CMK (cell line): ENCODE data around the gene RABAC1.

Experiments used
- DNase-seq: peaks from one replicate; pipeline ENCODE4 v3.0.0-alpha.2; 2010; ENCODE audit warnings: low read depth

Gene RABAC1

DNA sequence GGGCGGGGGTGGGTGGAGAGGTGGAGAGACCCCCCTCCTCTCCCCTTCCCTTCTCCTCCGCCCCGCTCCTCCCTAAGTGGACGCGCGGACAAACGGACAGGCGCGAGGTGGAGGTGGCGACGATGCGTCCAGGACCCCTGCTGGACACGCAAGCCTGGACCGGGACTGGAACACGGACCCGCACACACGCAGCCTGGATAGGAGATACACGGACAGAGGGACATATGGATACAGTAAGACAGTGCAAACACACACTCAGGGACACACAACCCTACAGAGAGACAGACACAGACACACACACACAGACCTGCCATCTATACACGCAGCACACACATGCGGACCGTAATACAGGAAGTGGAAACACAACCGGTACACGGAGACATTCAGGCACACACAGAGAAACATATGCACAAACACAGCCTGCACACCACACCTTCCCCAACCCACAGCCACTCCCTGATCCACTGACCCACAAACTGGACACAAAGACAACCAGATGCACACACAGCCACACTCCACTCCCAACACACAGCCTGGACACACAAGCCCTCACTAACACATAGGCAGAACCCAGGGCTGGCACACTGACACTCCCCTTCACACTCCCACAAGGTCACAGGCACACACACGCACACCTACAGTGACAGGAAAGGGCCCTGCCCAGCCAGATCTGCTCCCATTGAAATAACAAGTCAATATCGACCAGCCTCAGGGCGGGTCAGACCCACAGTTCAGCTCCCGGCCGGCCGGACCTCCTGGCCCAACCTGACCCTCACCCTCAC is 30.2 kb downstream of the RABAC1 start:
- no peak for DNase-seq

- DNase-seq: no peak
Observed at GRCh38 chr19:41928221-41928683, 30.9 kb downstream of the RABAC1 start, which contains the start of gene ERFL. ERFL (minus strand) TSS chr19:41928449; CDS start chr19:41912919, 15,530 bp downstream.

- no peak for DNase-seq
Observed at GRCh38 chr19:41927497-41928192, 31.5 kb downstream of the RABAC1 start.

DNA sequence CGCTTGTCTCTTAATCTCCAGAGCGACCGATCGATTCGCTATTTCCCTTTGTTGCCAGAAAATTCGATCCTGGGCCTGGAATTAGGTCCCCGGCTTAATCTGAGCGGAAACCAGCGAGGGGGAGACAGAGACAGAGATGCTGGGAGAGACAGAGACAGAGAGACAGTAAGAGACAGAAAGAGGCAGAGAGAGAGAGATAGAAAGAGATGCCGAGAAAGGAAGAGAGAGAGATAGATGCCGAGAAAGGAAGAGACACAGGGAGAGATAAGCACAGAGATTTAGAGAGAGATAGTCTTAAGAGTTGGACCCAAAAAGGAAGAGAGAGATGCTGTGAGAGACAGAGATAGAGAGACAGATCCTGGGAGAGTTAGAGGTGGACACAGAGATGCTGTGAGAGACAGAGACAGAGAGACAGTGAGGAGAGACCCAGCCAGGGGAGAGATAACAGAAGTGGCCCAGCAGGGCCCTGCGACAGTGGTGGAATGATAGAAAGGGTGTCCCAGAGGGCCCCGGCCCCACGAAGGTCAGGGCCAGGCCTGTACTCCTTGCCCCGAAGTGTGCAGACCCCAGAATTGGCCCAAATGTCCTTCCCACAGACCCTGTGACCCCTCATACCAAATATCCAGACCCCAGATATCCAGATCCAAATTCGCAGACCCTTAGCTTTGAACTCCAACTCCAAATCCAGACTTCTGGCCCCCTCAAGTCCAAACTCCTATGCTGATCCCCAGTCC is 32.2 kb downstream of the RABAC1 start:
- DNase-seq: no peak

GRCh38 chr19:41926028-41926762 is 32.9 kb downstream of the RABAC1 start:
- no peak for DNase-seq

DNA sequence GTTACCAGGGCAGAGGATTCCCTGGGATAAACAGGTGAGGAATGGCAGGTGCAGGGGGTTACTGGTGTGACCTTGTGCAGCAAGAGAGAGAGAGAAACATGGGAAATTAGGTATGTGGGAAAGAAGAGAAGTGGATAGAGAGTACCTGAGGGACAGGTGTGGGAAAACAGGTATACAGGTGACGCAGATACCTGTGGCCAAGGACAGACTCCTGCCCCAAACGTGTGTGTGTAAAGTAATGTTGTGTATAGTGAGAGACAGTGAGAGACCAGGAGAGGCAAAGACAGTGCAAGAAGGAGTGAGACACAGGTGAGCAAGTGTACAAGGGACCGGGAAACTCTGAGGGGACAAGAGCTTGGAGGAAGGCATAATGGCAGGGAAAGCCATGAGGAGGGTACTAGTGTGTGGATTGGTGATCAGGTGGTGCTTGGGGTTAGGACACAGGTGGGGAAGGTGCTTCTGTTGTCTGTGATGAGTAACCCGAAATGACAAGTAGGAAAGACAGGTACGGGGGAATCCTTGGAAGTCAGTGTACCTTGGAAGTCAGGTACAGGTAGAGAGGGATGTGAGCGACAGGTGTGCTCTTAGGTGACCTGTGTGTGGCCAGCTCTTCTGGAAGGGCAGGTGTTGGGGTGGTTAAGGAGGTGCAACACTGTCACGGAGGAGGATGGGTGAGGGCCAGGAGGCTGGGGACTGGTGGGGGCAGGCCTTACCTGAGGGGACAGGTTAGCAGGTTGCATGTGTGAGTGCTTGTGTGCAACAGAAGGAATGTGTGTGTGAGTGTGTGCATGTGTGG is 33.7 kb downstream of the RABAC1 start:
- no peak for DNase-seq

GRCh38 chr19:41924151-41925145 is 34.7 kb downstream of the RABAC1 start:
- DNase-seq: no peak

DNA sequence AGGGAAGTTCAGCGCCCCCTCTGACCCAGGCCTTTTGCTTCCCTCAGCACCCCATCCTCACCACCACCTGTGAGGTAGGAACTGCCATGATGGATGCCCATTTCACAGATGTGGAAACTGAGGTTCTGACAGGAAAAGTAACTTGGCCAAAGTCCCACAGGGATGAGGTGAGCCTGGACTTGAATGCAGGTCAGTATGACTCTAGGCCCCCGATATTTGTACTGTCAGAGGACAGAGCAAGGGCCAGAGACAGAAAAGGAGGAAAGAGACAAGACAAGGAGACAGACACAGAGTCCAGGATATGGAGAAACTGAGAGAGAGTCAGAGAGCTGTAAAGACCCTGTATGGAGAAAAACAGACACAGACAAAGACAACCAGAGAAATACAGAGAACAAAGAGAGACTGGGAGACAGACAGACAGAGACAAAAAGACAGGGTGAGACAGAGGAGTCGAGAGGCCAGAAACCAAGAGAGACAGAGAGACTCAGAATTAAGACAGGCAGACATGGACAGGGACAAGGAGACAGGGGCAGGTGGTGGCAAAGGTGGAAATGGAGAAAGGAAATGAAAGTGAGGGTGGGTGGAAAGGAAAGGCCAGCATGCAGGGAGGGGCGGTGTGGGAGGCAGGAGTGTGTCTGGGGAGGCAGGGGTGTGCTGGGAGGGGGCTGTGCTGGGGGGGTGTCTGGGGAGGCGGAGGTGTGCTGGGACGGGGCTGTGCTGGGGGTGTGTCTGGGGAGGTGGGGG is 35.9 kb downstream of the RABAC1 start:
- DNase-seq: no peak

DNA sequence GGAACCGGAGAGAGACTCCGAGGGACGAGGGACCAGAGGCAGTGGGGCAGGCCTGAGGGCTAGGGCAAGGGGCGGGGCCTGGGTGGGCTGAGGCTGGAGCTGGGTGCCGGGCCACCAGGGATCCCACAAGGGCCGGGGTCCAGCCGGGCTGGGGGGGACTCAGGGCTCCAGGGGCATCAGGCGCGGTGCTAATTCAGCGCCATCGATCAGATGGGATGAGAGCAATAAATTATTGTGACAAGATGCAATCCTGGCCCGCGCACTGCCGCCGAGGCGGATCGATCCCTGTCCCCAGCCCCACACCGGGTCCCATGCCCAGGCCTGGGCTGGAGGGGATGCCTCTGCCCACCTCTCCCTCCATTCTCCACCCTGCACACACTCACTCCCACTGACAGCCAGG is 36.5 kb downstream of the RABAC1 start:
- no peak for DNase-seq

DNA sequence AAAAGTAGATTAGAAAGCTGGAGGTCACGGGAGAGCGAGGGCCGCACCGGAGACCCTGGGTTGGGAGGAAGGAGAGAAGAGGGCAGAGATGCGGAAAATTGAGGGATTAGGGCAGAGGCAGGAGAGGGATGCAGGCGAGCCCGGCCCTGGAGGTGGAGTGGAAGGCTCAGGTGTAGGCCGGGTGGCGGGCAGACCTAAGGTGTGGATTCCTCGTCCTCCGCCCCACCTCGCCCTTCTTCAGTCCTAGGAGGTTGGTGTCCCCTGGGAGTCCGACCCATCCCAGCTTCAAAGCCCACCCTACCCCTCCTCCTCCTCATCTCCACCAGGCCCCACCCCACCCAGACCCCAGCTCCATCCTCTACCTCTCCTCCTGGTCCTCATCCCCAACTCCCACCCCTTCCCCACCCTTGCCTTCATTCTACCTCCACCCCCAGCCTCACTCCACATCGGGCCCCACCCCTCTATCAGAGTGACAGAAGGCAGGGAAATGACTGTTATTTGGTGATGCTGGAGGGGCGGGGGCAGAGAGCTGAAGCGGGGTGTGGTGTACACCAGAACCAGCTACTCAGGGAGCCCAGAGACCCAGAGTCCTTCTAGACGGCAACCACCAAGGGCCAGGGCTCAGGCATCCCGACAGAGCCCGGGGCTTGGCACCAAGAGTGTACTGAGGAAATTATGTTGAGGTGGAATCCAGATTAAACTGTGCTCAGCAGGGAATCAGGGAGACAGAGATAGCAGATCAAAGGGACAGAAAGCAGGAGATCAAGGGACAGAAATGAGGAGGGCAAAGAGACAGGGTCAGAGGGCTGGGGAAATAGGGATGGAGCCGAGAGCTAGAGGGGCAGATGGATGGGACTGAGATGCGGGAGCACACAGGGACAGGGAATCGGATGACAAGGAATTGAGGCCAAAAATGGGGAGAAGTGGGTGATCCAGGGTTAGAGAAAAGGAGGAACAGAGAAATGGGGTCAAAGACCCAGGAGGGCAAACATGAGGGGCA is 37.2 kb downstream of the RABAC1 start:
- no peak for DNase-seq

DNA sequence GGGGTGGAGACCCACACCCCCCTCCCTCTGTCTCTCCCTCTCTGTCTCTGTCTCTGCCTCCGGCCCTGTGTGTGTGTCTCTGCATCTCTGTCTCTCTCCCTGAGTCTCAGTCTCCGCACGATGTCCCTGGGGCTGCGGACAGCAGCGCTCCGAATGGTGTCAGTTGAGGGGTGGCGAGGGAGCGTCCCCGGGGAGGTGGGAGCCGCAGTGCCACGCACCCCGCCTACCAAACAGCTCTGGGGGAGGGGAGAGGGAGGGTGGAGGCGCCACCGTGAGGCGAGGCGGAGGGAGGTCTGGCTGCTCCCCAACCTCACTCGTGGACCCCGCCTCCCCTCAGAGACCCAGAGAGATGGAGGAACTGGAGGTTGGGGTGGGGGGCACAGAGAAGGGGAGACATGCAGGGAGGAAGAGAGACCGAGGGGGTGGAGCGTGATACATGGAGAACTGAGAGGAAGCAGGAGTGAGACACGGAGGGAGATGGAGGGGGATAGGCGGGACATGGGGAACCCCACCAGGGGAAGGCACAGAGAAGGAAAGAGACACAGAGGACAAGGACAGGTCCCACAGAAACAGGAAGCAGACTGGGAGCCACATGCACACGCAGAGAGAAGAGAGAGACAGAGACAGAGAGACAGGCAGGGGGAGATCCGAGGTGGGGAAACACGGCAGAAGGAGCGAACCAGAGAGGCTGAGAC is 38.1 kb downstream of the RABAC1 start:
- no peak for DNase-seq

GRCh38 chr19:41919948-41920712 is 39.0 kb downstream of the RABAC1 start:
- DNase-seq: no peak

DNA sequence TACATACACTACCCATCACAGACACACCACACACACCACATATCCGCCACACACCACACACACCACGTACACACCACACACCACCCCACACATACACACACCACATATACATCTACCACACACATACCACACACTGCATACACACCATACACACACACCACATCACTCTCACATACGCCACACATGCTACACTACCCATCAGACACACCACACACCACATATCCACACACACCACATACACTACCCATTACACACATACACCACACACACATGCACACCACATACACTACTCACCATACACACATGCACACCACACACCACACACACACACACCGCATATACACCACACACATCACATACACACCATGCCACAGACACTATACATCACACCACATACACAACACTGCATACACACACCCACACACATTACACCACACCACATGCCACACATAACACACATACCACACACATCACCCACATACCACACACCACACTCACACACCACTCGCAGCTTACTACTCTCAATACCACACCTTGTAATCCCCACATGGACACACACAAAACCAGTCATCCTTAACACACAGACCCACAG is 40.4 kb downstream of the RABAC1 start:
- no peak for DNase-seq

DNA sequence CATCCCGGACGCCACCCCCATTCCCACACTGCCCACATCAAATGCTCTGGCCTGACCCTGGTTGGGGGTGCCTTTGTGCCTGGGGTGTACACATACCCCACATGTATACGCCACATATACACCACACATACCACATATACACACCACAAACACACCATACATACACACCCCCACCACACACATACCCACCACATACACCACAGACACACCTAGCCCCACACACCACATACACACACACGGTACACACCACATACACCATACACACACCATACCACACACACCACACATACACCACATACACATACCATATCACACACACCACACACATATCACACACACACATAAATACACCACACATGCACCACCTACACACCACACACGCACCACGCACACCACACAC is 41.0 kb downstream of the RABAC1 start:
- no peak for DNase-seq

- DNase-seq: no peak
Observed at GRCh38 chr19:41917676-41918075, 41.4 kb downstream of the RABAC1 start.

DNA sequence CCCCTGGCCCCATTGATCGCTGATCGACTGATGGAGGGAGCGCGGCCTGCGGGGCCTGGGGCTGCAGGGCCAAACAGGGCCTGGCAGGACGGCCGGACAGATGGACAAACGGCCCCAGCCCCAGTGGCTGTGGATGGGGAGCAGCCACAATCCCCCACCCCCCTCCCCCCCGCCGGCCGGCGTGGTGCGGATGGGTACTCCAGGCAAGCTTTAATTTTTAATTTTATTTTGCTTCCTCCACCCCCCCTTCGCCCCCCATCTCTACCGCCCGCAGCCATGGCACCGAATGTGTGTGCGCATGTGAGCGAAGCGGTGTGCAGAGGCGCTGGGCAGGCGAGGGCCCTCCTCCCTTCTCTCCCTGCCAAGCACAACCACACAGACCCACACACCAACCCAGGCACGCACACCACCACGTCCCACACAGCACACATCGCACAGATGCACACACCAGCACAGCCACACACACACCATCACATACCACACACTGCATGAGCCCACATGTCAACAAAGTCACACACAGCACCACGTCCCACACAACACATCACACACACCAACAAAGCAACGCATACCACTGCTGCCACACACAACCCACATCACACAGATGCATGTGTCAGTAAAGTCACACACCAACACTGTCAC is 43.2 kb downstream of the RABAC1 start:
- no peak for DNase-seq
